Heart left ventricle (tissue), 13 donors: ENCODE data around the gene CA9.

ENCODE experiments used
- POLR2A ChIP-seq, 2 donors: fragments of 450-650 bp; IDR thresholded peaks; one replicate each; pipeline ENCODE4 v1.6.1; 2017; ENCODE audit warnings: antibody characterized with exemption in 2 of 2, mild to moderate bottlenecking in 2 of 2, moderate library complexity in 2 of 2
- TF ChIP-seq, protein P1 (sequence below), 12 donors: fragments of 200-600 bp; sonication (generic) in 4 of 12; IDR thresholded peaks; one replicate each; pipeline versions ENCODE4 v1.5.0 to v1.8.0; 2018 to 2022; ENCODE audit warnings: antibody characterized with exemption in 12 of 12, mild to moderate bottlenecking in 5 of 12
- donor health status: ischemic (EF 13 %, LVEDD 7.1; RV severe dilation, severe dysfunction).
- donor health status: DM: no; HTN: yes; CAD: no.
- donor health status: DM: no; HTN: no; CAD: no.
- donor health status: ischemic (EF 25% LVEDD 6.9; RV normal size, moderate dysfunction).
- donor health status: ischemic (EF 25% LVEDD 5.7; RV mildly dilated, moderate dysfunction).
- donor health status: ischemic (EF 35%, LVEDD 5.7; RV mildly dilated, moderate dysfunction).
- donor health status: nonischemic (EF 11% LVEDD 7.7; RV severe dilation, severe dysfunction).
- donor health status: DM: yes; HTN: yes; CAD: no.
- donor health status: PGD.
- donor health status: ischemic (EF 29% LVEDD 5.4; RV normal size, mild dysfunction).
- donor health status: nonischemic (EF 23%, LVEDD 6.1; RV moderate dilation, normal function).

DNA sequence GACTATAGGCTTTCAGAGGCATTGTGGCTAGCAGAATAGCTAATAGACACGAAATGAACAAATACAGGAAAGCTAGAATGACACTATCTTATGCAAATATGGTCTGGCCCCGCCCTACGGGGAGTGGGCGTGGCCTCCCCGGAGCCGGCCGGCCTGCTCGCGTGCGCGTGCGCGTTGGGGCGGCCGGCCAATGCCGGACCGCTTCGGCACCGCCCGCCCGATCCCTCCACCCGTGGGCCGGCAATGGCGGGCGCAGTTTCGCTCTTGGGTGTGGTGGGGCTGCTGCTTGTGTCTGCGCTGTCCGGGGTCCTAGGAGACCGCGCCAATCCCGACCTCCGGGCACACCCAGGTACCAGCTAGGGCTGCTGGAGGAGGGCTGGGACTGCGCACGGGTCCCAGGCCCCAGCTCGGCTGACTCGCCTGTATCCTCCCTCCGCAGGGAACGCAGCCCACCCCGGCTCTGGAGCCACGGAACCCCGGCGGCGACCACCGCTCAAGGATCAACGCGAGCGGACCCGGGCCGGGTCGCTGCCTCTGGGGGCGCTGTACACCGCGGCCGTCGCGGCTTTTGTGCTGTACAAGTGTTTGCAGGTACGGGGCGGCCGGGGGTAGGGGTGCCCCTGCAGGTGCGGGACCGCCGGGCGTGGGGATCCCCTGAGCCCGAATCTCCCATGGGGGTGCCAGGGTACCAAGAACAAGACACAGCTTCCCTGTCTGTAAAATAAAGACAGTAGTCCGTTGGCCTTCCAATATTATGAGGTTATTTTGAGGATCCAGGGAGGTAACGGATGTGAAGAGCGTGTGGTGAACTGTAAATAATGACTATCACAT is 15.4 kb upstream of the CA9 start, which contains the start of gene CCDC107:
- TF ChIP-seq, protein P1, sequence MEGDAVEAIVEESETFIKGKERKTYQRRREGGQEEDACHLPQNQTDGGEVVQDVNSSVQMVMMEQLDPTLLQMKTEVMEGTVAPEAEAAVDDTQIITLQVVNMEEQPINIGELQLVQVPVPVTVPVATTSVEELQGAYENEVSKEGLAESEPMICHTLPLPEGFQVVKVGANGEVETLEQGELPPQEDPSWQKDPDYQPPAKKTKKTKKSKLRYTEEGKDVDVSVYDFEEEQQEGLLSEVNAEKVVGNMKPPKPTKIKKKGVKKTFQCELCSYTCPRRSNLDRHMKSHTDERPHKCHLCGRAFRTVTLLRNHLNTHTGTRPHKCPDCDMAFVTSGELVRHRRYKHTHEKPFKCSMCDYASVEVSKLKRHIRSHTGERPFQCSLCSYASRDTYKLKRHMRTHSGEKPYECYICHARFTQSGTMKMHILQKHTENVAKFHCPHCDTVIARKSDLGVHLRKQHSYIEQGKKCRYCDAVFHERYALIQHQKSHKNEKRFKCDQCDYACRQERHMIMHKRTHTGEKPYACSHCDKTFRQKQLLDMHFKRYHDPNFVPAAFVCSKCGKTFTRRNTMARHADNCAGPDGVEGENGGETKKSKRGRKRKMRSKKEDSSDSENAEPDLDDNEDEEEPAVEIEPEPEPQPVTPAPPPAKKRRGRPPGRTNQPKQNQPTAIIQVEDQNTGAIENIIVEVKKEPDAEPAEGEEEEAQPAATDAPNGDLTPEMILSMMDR (IDR thresholded peaks at IDR 0.05) = peak; percentile 40 to 78 (median 60)
- peak; percentile 91 to 97 for TF ChIP-seq POLR2A (IDR thresholded peaks at IDR 0.05)
